GM12865 (cell line): Measurements from ENCODE around the gene SLC35A2.

Experiments
- DNase-seq: peaks from one replicate; pipeline ENCODE4 v3.0.0; 2010; ENCODE audit warnings: low read depth
- H3K4me3 ChIP-seq: 2 replicates; pipeline ENCODE4 v1.5.1; 2011; ENCODE audit warnings: mild to moderate bottlenecking, low read depth, low read length, control low read depth
- TF ChIP-seq, protein P1 (sequence below): IDR thresholded peaks from 2 replicates; pipeline ENCODE4 v1.5.1; 2011; ENCODE audit warnings: low read length, control low read depth, low read depth, inconsistent platforms; ENCODE audit not compliant: insufficient read depth; ENCODE audit errors: missing control alignments

SLC35A2 gene

DNA sequence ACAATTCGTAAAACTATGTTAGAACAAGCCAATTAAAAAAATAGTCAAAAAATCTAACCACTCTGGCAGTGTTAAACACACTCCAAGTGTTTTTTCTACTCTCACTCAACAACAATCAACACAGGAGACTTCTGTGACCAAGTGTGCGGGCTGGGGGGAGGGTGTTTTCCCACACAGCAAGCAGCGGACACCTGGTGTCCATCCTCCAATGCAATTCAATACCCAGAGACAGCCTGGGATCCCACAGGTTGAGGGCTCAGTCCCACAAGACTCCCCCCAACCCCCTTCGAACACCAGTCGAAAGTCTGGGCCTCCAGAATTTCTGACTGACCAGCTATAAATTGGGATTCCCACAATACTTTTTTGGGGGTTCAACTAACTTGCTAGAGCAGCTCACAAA, 15.7 kb upstream of the SLC35A2 start:
- DNase-seq = no peak
- TF ChIP-seq, protein P1, sequence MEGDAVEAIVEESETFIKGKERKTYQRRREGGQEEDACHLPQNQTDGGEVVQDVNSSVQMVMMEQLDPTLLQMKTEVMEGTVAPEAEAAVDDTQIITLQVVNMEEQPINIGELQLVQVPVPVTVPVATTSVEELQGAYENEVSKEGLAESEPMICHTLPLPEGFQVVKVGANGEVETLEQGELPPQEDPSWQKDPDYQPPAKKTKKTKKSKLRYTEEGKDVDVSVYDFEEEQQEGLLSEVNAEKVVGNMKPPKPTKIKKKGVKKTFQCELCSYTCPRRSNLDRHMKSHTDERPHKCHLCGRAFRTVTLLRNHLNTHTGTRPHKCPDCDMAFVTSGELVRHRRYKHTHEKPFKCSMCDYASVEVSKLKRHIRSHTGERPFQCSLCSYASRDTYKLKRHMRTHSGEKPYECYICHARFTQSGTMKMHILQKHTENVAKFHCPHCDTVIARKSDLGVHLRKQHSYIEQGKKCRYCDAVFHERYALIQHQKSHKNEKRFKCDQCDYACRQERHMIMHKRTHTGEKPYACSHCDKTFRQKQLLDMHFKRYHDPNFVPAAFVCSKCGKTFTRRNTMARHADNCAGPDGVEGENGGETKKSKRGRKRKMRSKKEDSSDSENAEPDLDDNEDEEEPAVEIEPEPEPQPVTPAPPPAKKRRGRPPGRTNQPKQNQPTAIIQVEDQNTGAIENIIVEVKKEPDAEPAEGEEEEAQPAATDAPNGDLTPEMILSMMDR = no peak
- no peak overlapping the region for H3K4me3 ChIP-seq

DNA sequence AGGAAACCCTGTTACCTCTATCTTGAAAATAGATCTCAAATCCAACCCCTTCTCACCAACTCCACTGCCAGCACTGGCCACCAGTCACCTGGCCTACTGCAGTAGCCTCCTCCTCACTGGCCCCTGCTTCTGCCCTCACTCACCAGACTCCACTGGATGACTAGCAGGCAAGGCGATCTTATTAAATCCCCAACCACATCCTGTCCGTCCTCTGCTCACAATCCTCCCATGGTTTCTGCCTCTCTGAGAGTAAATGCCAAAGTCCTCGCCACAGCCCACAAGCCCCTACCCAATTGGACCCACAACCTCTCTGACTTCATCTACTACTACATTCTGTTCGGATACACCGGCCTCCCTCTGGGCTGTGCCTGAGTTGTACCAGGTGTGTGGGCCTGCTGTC, 12.8 kb upstream of the SLC35A2 start:
- no peak for DNase-seq
- TF ChIP-seq, protein P1 = no peak
- no peak overlapping the region for H3K4me3 ChIP-seq

DNA sequence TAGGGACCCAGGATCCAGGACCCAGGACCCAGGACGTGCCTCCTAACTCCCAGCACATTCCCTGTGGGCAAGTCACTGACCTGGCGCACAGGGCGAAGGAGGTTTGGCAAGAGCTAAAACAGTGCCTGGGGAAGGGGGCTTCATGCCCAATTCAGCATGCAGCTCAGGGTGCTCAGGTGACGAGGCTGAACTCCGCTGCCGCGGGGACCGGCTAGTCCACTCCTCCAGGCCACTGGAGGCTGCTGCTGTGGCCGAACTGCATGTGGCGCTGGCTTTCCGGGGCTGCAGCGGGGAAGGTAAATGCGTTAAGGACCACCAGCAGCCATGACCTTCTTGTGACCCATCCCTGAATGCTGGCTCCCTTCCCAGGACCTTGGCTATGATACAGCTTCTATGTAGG, 12.3 kb upstream of the SLC35A2 start:
- TF ChIP-seq, protein P1 = no peak
- no peak overlapping the region for H3K4me3 ChIP-seq
- no peak for DNase-seq

DNA sequence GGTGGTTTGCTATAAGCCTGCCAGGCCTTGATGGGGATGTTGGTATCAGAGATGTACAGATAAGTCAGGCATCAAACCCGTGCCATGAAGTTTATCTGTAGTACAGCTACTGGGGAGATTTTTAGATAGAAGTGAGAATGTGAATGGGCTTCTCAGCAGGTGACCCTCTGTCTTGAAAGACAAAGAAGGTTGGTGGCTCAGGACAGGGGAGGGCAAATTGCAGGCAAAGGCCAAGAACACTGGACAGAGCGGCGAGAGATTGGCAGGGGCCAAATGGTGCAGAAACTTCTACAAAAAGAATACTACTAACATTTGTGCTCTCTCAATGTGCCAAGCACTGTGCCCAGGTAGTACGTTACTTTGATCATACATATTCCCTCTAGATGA, 9.3 kb upstream of the SLC35A2 start:
- peak overlapping the region; percentile 80 for H3K4me3 ChIP-seq
- TF ChIP-seq, protein P1 = no peak

DNA sequence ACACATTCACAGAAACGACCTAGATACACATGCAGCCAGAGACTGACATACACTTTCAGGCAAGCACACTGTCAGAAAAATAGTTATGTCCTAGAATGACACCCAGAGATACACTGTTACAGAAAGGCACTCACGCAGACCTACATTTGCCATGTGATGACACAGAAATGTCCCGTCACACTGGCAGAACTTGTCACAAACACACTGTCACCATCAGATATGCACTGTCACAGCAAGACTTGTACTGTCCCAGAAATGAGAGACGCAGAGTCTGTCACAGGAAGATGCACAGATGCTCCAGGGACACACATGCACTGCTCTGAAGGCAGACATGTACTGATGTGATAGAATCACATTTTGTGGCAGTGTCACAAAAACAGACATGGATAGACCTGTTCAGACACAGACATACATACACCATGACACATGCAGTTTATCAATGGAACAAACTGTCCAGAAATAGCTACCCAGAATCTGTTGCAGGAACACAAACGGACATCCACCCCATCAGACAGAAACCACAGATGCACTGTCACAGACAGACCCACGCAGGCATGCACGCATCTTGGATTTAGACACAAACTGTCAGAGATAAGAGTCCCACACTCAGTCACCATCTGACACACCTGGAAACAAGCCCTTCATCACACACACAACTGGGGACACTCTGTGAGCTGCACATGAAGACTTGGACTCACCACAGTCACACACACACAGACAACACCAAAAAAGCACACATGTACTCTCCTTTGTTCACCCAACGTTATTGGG, 8.7 kb upstream of the SLC35A2 start:
- peak overlapping the region; percentile 80 for H3K4me3 ChIP-seq
- TF ChIP-seq, protein P1 = no peak
- peak; percentile 18 for DNase-seq

More for the DNA sequence above, 9.3 kb upstream of the SLC35A2 start:
- no peak for DNase-seq

DNA sequence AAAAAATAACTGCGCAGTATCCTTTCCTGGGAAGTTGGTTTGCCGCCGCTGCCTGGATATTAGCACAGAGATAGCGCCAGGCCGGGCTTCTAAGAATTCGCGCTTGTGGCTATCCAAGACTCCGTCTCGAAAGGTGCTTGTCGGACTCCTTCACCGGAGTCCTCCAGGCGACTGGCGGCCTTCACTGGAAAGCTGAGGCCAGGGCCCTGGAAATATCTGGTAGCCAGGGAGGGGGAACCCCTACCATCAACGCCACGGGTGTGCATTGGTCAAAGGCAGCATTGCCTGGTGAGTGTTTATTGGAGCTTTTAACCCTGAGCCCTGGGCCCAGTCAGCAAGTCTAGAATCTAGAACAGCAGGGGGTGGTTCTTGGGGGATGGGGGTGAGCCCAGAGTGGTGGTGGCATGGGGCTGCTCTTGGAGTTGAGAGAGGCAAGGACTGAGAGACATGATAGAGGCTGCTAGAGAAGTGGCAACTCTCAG, 8.0 kb upstream of the SLC35A2 start:
- DNase-seq = peak; percentile 44
- TF ChIP-seq, protein P1 = no peak

More for the DNA sequence above, 8.0 kb upstream of the SLC35A2 start:
- H3K4me3 ChIP-seq = peak overlapping the region; percentile 80
